Measurements from ENCODE around the gene CDC20B.

The CDC20B gene

GRCh38 chr5:55162666-55163065, 10.3 kb downstream of the CDC20B start:
- TF ChIP-seq CTCF (IDR thresholded peaks at IDR 0.05; ENCODE audit: insufficient read depth, low read length) (no peak), SPI1 (IDR thresholded peaks at IDR 0.05; ENCODE audit: borderline replicate concordance, low read depth) (no peak), REST (IDR thresholded peaks at IDR 0.05; ENCODE audit: insufficient replicate concordance, low read depth) (no peak), GABPA (IDR thresholded peaks at IDR 0.05; ENCODE audit: low read depth) (no peak), POLR2AphosphoS5 (IDR thresholded peaks at IDR 0.05; ENCODE audit: low read depth) (no peak)
- Histone ChIP-seq H3K27ac (replicated peaks) (no peak overlapping the region), H3K27me3 (ENCODE audit: insufficient read depth, poor library complexity, severe bottlenecking) (no peaks in the 10 kb centered on the region), H3K4me3 (replicated peaks; ENCODE audit: insufficient read depth, low read length) (no peak overlapping the region)
- no peak for DNase-seq (ENCODE audit: low read depth in 1 of 2, low spot score in 1 of 2)

GRCh38 chr5:55160493-55161209, 12.3 kb downstream of the CDC20B start:
- Histone ChIP-seq H3K27ac (replicated peaks) (no peak overlapping the region), H3K27me3 (ENCODE audit: insufficient read depth, poor library complexity, severe bottlenecking) (no peaks in the 10 kb centered on the region), H3K4me3 (replicated peaks; ENCODE audit: insufficient read depth, low read length) (no peak overlapping the region)
- no peak for TF ChIP-seq CTCF (IDR thresholded peaks at IDR 0.05; ENCODE audit: insufficient read depth, low read length)
- TF ChIP-seq POLR2AphosphoS5 (IDR thresholded peaks at IDR 0.05; ENCODE audit: low read depth) = no peak
- no peak for TF ChIP-seq GABPA (IDR thresholded peaks at IDR 0.05; ENCODE audit: low read depth)
- no peak for TF ChIP-seq SPI1 (IDR thresholded peaks at IDR 0.05; ENCODE audit: borderline replicate concordance, low read depth)
- TF ChIP-seq REST (IDR thresholded peaks at IDR 0.05; ENCODE audit: insufficient replicate concordance, low read depth) = no peak
- DNase-seq (ENCODE audit: low read depth in 1 of 2, low spot score in 1 of 2) = no peak

GRCh38 chr5:55159763-55160492, 13.0 kb downstream of the CDC20B start, which contains the start of gene GPX8:
Gene GPX8 (plus strand): TSS chr5:55160171. CDS start chr5:55160193, 22 bp downstream.
- H3K27ac ChIP-seq (replicated peaks) = no peak within 1 kb of the TSS
- H3K4me3 ChIP-seq (replicated peaks; ENCODE audit: insufficient read depth, low read length) = no peak within 1 kb of the TSS
- no peak for DNase-seq (ENCODE audit: low read depth in 1 of 2, low spot score in 1 of 2)
- H3K27me3 ChIP-seq (ENCODE audit: insufficient read depth, poor library complexity, severe bottlenecking) = no peaks in the 10 kb centered on the region
- TF ChIP-seq GABPA (IDR thresholded peaks at IDR 0.05; ENCODE audit: low read depth) = no peak
- no peak for TF ChIP-seq SPI1 (IDR thresholded peaks at IDR 0.05; ENCODE audit: borderline replicate concordance, low read depth)
- TF ChIP-seq CTCF (IDR thresholded peaks at IDR 0.05; ENCODE audit: insufficient read depth, low read length) = no peak
- no peak for TF ChIP-seq REST (IDR thresholded peaks at IDR 0.05; ENCODE audit: insufficient replicate concordance, low read depth)
- no peak for TF ChIP-seq POLR2AphosphoS5 (IDR thresholded peaks at IDR 0.05; ENCODE audit: low read depth)
